Upper lobe of left lung (tissue), 4 donors: ENCODE measurements around the gene TEX22.

Source experiments
- EP300 ChIP-seq, 4 donors: sonication (generic); formaldehyde crosslinking; IDR thresholded peaks; one replicate each; pipeline ENCODE4 v1.5.1; 2017; ENCODE audit warnings: antibody characterized with exemption in 4 of 4, control low read depth in 2 of 4
- POLR2AphosphoS5 ChIP-seq, 2 donors: sonication (generic); formaldehyde crosslinking; IDR thresholded peaks; one replicate each; pipeline ENCODE4 v1.5.1; 2017; ENCODE audit warnings: antibody characterized with exemption in 2 of 2
- TF ChIP-seq, protein P1 (sequence below), 6 experiments: fragments of 450-650 bp in 4 of 6; fragments of 200-600 bp in 2 of 6; sonication (generic) in 2 of 6; IDR thresholded peaks; one replicate each; pipeline ENCODE4 v1.5.1; 2016 to 2019; ENCODE audit warnings: antibody characterized with exemption in 6 of 6

DNA sequence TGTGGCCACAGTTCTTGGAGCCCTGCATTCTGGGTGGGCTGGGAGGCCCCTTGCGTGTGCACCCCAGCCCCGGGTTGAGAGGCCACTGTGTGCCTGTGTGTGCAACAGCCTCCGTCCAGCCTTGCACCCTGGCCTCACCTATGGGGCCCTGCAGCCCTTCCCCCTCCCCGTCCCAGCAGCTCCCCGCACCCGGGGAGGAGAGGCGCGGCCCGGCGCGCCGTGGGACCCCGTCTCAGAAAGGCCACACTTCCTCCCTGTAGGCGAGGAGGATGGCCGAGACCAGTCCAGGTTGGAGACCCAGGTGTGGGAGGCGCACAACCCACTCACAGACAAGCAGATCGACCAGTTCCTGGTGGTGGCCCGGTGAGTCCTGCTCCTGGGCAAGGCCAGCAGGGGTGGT, 59.7 kb downstream of the TEX22 start:
- TF ChIP-seq EP300 (IDR thresholded peaks at IDR 0.05) (no peak), POLR2AphosphoS5 (IDR thresholded peaks at IDR 0.05) (no peak)
- TF ChIP-seq, protein P1, sequence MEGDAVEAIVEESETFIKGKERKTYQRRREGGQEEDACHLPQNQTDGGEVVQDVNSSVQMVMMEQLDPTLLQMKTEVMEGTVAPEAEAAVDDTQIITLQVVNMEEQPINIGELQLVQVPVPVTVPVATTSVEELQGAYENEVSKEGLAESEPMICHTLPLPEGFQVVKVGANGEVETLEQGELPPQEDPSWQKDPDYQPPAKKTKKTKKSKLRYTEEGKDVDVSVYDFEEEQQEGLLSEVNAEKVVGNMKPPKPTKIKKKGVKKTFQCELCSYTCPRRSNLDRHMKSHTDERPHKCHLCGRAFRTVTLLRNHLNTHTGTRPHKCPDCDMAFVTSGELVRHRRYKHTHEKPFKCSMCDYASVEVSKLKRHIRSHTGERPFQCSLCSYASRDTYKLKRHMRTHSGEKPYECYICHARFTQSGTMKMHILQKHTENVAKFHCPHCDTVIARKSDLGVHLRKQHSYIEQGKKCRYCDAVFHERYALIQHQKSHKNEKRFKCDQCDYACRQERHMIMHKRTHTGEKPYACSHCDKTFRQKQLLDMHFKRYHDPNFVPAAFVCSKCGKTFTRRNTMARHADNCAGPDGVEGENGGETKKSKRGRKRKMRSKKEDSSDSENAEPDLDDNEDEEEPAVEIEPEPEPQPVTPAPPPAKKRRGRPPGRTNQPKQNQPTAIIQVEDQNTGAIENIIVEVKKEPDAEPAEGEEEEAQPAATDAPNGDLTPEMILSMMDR (IDR thresholded peaks at IDR 0.05), result no peak
